ENCODE measurements around the gene ZNF678.

The ZNF678 gene

DNA sequence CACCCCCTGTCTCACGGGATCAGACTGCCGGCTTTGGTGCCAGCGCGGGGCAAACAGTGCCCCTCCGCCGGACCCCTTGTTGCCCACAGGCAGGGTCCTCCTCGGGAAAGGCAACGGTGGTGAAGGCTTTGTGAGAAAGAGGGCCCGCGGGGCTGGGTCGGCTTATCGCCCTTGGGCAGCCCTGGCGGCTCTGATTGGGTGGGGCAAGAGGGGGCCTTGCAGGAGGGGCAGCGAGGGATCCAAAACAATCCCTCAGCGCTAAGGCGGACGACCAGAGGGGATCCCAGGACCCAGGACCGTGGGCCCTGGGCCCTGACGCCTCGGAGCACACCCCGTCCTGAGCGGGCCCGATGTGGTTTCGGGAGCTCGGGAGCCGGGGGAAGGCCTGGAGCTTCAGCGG, 3.9 kb upstream of the ZNF678 start:
- no peaks in the 10 kb centered on the region for H3K27me3 ChIP-seq (ENCODE audit: insufficient read depth, low read length, poor library complexity, severe bottlenecking)
- no peaks in the 10 kb centered on the region for H3K9me2 ChIP-seq (replicated peaks; ENCODE audit: low read depth, low read length)
- H3K36me3 ChIP-seq (ENCODE audit: insufficient read depth, low read length), result no peaks in the 10 kb centered on the region
- peaks cover 3% of the 10 kb centered on the region; the same call in 1 of the 2 replicates for H3K9me3 ChIP-seq (ENCODE audit: insufficient read depth, low read depth, low read length)
- TF ChIP-seq, protein P1, sequence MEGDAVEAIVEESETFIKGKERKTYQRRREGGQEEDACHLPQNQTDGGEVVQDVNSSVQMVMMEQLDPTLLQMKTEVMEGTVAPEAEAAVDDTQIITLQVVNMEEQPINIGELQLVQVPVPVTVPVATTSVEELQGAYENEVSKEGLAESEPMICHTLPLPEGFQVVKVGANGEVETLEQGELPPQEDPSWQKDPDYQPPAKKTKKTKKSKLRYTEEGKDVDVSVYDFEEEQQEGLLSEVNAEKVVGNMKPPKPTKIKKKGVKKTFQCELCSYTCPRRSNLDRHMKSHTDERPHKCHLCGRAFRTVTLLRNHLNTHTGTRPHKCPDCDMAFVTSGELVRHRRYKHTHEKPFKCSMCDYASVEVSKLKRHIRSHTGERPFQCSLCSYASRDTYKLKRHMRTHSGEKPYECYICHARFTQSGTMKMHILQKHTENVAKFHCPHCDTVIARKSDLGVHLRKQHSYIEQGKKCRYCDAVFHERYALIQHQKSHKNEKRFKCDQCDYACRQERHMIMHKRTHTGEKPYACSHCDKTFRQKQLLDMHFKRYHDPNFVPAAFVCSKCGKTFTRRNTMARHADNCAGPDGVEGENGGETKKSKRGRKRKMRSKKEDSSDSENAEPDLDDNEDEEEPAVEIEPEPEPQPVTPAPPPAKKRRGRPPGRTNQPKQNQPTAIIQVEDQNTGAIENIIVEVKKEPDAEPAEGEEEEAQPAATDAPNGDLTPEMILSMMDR (conservative IDR thresholded peaks at IDR 0.05; ENCODE audit: low read length), result no peak
- no peak for TF ChIP-seq EZH2phosphoT487 (IDR thresholded peaks at IDR 0.05; ENCODE audit: borderline replicate concordance)
- H3K4me2 ChIP-seq (ENCODE audit: low read depth, low read length, poor library complexity, severe bottlenecking), result no peak overlapping the region
- H4K20me1 ChIP-seq (ENCODE audit: insufficient read depth, low read length, poor library complexity, severe bottlenecking), result no peaks in the 10 kb centered on the region
- no peak overlapping the region for H3K9ac ChIP-seq (ENCODE audit: low read depth, low read length, poor library complexity, severe bottlenecking)
- H3K4me1 ChIP-seq (ENCODE audit: insufficient read depth, low read length, poor library complexity, severe bottlenecking), result peaks cover 4% of the 10 kb centered on the region
- H3K4me3 ChIP-seq (ENCODE audit: low read length, poor library complexity, severe bottlenecking), result no peak overlapping the region
- peaks cover 8% of the 10 kb centered on the region for H3K79me2 ChIP-seq (ENCODE audit: insufficient read depth, low read length)
- no peak overlapping the region for H2AFZ ChIP-seq (ENCODE audit: low read length)
- no peaks in the 10 kb centered on the region for H3F3A ChIP-seq (ENCODE audit: low read depth)

DNA sequence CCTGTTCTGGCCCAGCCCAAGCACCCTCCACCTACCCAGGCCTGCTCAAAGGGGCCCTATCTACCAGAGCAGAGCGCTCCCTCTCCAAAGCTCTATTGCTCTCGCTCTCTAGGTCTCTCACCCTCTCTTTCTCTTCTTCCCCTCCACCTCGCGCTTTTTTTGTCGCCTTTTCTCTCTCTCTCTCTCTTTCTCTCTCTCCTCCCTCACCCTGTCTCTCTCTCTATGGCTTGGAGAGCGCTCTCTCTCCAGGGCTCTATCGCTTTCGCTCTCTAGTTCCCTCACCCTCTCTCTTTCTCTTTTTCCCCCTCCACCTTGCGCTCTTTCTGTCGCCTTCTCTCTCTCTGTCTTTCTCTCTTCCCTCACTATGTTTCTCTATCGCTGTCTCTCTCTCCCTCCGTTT, 3.4 kb upstream of the ZNF678 start:
- Histone ChIP-seq H3K27me3 (ENCODE audit: insufficient read depth, low read length, poor library complexity, severe bottlenecking) (no peaks in the 10 kb centered on the region), H3K36me3 (ENCODE audit: insufficient read depth, low read length) (no peaks in the 10 kb centered on the region), H3K9ac (ENCODE audit: low read depth, low read length, poor library complexity, severe bottlenecking) (no peak overlapping the region), H3K9me3 (ENCODE audit: insufficient read depth, low read depth, low read length) (peaks cover 3% of the 10 kb centered on the region; the same call in 1 of the 2 replicates), H2AFZ (ENCODE audit: low read length) (no peak overlapping the region), H3K4me2 (ENCODE audit: low read depth, low read length, poor library complexity, severe bottlenecking) (no peak overlapping the region), H3K4me3 (ENCODE audit: low read length, poor library complexity, severe bottlenecking) (no peak overlapping the region), H3K4me1 (ENCODE audit: insufficient read depth, low read length, poor library complexity, severe bottlenecking) (peaks cover 5% of the 10 kb centered on the region), H3K79me2 (ENCODE audit: insufficient read depth, low read length) (peaks cover 12% of the 10 kb centered on the region), H3F3A (ENCODE audit: low read depth) (no peaks in the 10 kb centered on the region), H4K20me1 (ENCODE audit: insufficient read depth, low read length, poor library complexity, severe bottlenecking) (no peaks in the 10 kb centered on the region), H3K9me2 (replicated peaks; ENCODE audit: low read depth, low read length) (no peaks in the 10 kb centered on the region)
- TF ChIP-seq EZH2phosphoT487 (IDR thresholded peaks at IDR 0.05; ENCODE audit: borderline replicate concordance), result no peak
- TF ChIP-seq, protein P1 (conservative IDR thresholded peaks at IDR 0.05; ENCODE audit: low read length), result no peak

DNA sequence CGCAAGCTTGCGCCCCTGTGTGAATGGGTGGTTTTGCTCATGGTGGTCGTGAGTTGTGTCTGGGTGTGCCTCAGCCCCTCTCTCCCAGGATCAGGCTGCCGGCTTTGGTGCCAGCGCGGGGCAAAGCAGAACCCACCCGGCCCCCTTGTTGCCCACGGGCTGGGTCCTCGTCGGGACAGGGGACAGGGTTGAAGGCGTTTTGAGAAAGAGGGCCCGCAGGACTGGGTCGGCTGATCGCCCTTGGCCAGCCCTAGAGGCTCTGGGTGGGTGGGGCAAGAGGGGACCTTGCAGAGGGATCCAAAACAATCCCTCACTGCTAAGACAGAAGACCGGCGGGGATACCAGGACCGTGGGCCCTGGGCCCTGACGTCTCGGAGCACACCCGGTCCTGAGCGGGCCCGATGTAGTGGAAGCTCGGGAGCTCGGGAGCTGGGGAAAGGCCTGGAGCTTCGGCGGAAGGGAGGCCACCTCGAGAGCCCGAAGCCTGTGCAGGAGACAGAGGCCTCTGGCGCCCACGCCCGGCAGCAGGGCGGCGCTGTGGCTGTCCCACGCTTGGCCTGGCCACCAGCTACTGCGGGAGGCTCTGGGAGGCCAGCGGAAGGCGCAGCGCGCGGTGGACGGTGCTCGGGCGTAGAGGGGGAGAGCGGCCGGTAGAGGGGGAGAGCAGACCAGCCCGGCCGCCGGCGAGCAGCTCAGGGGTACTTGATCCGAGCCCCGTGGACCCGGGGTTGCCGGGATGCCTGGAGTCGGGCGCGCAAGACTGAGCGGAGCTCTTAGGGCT, 2.8 kb upstream of the ZNF678 start:
- H3K4me1 ChIP-seq (ENCODE audit: insufficient read depth, low read length, poor library complexity, severe bottlenecking), result peaks cover 5% of the 10 kb centered on the region
- H3K36me3 ChIP-seq (ENCODE audit: insufficient read depth, low read length), result no peaks in the 10 kb centered on the region
- peaks cover 19% of the 10 kb centered on the region for H3K79me2 ChIP-seq (ENCODE audit: insufficient read depth, low read length)
- no peaks in the 10 kb centered on the region for H4K20me1 ChIP-seq (ENCODE audit: insufficient read depth, low read length, poor library complexity, severe bottlenecking)
- H3K9me2 ChIP-seq (replicated peaks; ENCODE audit: low read depth, low read length), result no peaks in the 10 kb centered on the region
- no peak overlapping the region for H3K4me3 ChIP-seq (ENCODE audit: low read length, poor library complexity, severe bottlenecking)
- no peaks in the 10 kb centered on the region for H3K27me3 ChIP-seq (ENCODE audit: insufficient read depth, low read length, poor library complexity, severe bottlenecking)
- peaks cover 3% of the 10 kb centered on the region; the same call in 1 of the 2 replicates for H3K9me3 ChIP-seq (ENCODE audit: insufficient read depth, low read depth, low read length)
- no peak overlapping the region for H2AFZ ChIP-seq (ENCODE audit: low read length)
- no peak overlapping the region for H3K9ac ChIP-seq (ENCODE audit: low read depth, low read length, poor library complexity, severe bottlenecking)
- H3F3A ChIP-seq (ENCODE audit: low read depth), result no peaks in the 10 kb centered on the region
- no peak overlapping the region for H3K4me2 ChIP-seq (ENCODE audit: low read depth, low read length, poor library complexity, severe bottlenecking)
- TF ChIP-seq, protein P1 (conservative IDR thresholded peaks at IDR 0.05; ENCODE audit: low read length), result no peak
- no peak for TF ChIP-seq EZH2phosphoT487 (IDR thresholded peaks at IDR 0.05; ENCODE audit: borderline replicate concordance)
